ENCODE measurements around the gene RYR1. TPM values are rescaled to one million over a fixed set of nuclear protein-coding genes. Genes with fewer than 3 reads are reported as not detected.
A peak's percentile ranks its signal among the peaks of the same experiment; 100 is the strongest.

Gene RYR1
- total RNA-seq, 8 experiments from 2014 or later, result 1.4 to 4.7 (median 1.8) TPM

DNA sequence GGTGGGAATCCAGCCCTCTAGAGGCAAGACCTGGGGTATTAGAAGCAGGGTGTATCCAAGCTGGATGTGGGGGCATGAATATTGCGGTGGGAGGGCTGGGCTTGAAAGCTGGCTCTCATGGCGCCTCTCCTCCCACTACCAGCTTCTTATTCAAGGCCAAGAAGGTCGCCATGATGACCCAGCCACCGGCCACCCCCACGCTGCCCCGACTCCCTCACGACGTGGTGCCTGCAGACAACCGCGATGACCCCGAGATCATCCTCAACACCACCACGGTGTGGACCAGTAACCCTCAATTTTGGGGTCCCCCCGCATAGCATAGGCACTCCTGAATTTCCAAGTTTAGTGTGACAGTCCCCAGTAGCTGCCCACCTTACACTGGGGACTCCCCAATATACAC, 41.7 kb downstream of the RYR1 start:
- in situ Hi-C loops (cut with MboI; ENCODE audit: low pct_unique_long_range_greater_than_20kb in 2 of 9, low sequenced_read_pairs in 9 of 9, unreplicated experiment in 9 of 9), result no loop called here
- Histone ChIP-seq H3K27ac (no peak overlapping the region), H3K4me3 (no peak overlapping the region), H3K4me1 (replicated peaks in 1 of 2) (no peaks in the 10 kb centered on the region)
- ATAC-seq (replicated peaks in 6 of 8), result no peak
- WGBS, 10 experiments, result 50 to 95% (median 93%) methylated on average over 5 to 11 of the region's 13 CpGs; no CpG with 5 or more reads in 7 of the 10 experiments

DNA sequence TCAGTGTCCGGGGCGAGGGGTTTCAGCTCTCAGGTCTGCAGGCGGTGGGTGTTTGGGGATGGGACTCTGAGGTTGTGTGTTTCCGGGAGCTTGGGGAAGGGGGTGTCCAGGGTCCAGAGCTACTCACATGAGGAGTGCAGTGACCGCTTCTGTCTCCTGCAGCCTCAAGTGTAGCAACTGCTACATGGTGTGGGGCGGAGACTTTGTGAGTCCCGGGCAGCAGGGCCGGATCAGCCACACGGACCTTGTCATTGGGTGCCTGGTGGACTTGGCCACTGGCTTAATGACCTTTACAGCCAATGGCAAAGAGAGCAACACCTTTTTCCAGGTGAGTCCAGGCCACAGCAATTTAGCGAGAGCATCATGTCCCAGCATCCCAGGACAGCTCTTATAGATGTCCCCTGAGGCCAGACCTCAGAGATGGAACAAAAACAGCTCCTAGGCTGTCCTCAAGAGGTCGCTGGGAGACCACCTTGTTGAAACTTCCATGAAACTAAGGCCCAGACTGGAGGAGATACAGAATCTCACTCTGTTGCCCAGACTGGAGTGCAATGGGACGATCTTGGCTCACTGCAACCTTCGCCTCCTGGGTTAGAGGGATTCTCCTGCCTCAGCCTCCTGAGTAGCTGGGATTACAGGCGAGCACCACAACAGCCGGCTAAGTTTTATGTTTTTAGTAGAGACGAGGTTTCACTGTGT, 44.9 kb downstream of the RYR1 start:
- Histone ChIP-seq H3K4me3 (no peak overlapping the region), H3K27ac (no peak overlapping the region), H3K4me1 (replicated peaks in 1 of 2) (no peaks in the 10 kb centered on the region)
- in situ Hi-C loops (cut with MboI; ENCODE audit: low pct_unique_long_range_greater_than_20kb in 2 of 9, low sequenced_read_pairs in 9 of 9, unreplicated experiment in 9 of 9), result no loop called here
- peak in 3 of 8 experiments; percentile 38 to 86 (median 49) for ATAC-seq (replicated peaks in 6 of 8)
- WGBS, 10 experiments, result 0 to 100% (median 63%) methylated on average over 1 to 12 of the region's 16 CpGs; no CpG with 5 or more reads in 1 of the 10 experiments

DNA sequence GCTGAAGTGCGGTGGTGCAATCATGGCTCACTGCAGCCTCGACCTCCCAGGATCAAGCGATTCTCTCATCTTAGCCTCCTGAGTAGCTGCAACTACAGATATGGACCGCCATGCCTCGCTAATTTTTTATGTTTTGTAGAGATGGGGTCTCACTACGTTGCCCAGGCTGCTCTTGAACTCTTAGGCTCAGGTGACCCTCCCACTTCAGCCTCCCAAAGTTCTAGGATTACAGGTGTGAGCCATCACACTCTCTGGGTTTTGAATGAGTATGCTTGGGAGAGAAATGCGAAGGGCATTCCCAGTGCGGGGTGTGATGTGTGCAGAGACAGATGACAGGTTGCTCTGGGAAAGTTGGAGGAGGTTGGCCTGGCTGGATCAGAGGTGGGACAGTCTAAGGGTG, 49.0 kb downstream of the RYR1 start:
- no peak for ATAC-seq (replicated peaks in 6 of 8)
- Histone ChIP-seq H3K4me3 (no peak overlapping the region), H3K4me1 (replicated peaks in 1 of 2) (no peaks in the 10 kb centered on the region), H3K27ac (no peak overlapping the region)
- WGBS, 10 experiments, result 54 to 100% (median 75%) methylated on average over 1 to 4 of the region's 8 CpGs; no CpG with 5 or more reads in 2 of the 10 experiments
- in situ Hi-C loops (cut with MboI; ENCODE audit: low pct_unique_long_range_greater_than_20kb in 2 of 9, low sequenced_read_pairs in 9 of 9, unreplicated experiment in 9 of 9), result no loop called here

DNA sequence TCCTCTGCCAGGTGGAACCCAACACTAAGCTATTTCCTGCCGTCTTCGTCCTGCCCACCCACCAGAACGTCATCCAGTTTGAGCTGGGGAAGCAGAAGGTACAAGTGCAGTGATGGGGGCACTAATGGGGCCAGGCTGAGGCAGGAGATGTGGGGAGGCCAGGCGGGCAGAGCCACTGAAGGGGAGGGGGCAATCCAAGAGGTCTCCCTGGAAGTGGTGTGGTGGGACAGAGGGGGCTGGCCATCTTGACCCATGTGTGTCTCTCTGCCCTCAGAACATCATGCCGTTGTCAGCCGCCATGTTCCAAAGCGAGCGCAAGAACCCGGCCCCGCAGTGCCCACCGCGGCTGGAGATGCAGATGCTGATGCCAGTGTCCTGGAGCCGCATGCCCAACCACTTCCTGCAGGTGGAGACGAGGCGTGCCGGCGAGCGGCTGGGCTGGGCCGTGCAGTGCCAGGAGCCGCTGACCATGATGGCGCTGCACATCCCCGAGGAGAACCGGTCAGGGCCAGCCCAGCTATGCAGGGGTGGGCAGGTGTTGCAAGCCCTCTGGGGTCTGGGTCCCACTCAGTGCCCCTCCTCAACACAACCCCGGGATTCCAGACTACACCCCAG, 49.6 kb downstream of the RYR1 start:
- ATAC-seq (replicated peaks in 6 of 8), result no peak
- in situ Hi-C loops (cut with MboI; ENCODE audit: low pct_unique_long_range_greater_than_20kb in 2 of 9, low sequenced_read_pairs in 9 of 9, unreplicated experiment in 9 of 9), result no loop called here
- Histone ChIP-seq H3K27ac (no peak overlapping the region), H3K4me1 (replicated peaks in 1 of 2) (no peaks in the 10 kb centered on the region), H3K4me3 (no peak overlapping the region)
- WGBS, 10 experiments, result 83 to 100% (median 90%) methylated on average over 1 to 5 of the region's 24 CpGs; no CpG with 5 or more reads in 5 of the 10 experiments

DNA sequence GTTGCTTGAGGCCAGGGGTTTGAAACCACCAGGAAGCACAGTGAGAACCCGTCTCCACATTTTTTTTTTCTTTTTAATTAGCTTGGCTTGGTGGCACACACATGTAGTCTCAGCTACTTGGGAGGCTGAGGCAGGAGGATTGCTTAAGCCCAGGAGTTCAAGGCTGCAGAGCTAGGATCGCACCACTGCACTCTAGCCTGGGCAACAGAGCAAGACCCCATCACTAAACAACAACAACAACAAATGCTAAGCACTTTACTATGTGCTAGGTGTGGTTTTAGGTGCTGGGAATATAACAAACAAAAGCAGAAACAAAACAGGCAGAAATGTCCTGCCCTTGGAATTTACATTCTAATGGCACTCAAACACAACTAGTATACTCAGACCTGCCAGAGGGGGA, 51.3 kb downstream of the RYR1 start:
- no peak for ATAC-seq (replicated peaks in 6 of 8)
- H3K4me3 ChIP-seq, result no peak overlapping the region
- in situ Hi-C loops (cut with MboI; ENCODE audit: low pct_unique_long_range_greater_than_20kb in 2 of 9, low sequenced_read_pairs in 9 of 9, unreplicated experiment in 9 of 9), result no loop called here
- H3K4me1 ChIP-seq (replicated peaks in 1 of 2), result no peaks in the 10 kb centered on the region
- H3K27ac ChIP-seq, result no peak overlapping the region
- WGBS, 10 experiments, result 10 to 100% (median 85%) methylated on average over 1 to 2 of the region's 2 CpGs; no CpG with 5 or more reads in 4 of the 10 experiments

DNA sequence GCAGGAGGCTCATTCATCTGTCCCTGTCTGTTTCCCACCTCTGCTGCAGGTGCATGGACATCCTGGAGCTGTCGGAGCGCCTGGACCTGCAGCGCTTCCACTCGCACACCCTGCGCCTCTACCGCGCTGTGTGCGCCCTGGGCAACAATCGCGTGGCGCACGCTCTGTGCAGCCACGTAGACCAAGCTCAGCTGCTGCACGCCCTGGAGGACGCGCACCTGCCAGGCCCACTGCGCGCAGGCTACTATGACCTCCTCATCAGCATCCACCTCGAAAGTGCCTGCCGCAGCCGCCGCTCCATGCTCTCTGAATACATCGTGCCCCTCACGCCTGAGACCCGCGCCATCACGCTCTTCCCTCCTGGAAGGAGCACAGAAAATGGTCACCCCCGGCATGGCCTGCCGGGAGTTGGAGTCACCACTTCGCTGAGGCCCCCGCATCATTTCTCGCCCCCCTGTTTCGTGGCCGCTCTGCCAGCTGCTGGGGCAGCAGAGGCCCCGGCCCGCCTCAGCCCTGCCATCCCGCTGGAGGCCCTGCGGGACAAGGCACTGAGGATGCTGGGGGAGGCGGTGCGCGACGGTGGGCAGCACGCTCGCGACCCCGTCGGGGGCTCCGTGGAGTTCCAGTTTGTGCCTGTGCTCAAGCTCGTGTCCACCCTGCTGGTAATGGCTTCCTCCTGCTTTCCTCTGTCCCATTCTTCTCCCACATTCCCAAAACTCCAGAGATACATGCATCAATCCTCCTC, 52.2 kb downstream of the RYR1 start:
- H3K4me3 ChIP-seq, result no peak overlapping the region
- ATAC-seq (replicated peaks in 6 of 8), result no peak
- H3K4me1 ChIP-seq (replicated peaks in 1 of 2), result no peaks in the 10 kb centered on the region
- in situ Hi-C loops (cut with MboI; ENCODE audit: low pct_unique_long_range_greater_than_20kb in 2 of 9, low sequenced_read_pairs in 9 of 9, unreplicated experiment in 9 of 9), result no loop called here
- H3K27ac ChIP-seq, result no peak overlapping the region
- whole genome bisulfite sequencing, 10 experiments, result 20 to 100% (median 92%) methylated on average over 1 to 22 of the region's 49 CpGs; no CpG with 5 or more reads in 4 of the 10 experiments

DNA sequence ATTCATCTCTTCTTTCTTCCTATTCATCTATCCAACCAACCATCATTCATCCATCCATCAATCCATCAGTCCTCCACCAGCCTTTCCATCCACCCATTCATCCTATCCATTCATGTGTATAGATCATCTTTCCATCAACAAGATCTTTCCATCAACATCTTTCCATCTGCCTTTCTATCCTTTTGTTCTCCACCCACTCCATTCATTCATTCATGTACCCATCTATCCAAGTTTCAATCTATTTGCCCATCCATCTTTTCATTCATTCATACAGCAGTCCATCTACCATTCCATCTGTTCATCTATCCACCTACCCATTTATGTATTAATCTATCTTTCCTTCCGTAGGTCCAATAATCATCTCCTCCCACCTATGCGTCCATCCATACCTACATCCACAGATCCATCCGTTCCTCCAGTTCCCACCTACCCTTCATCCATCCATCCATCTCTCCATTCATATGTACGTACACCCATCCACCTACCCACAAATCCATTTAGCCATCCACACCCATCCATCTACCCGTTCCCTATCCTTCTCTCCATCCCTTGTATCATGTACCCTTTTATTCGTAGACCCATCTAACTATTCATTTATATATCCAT, 53.3 kb downstream of the RYR1 start:
- Histone ChIP-seq H3K4me1 (replicated peaks in 1 of 2) (no peaks in the 10 kb centered on the region), H3K4me3 (no peak overlapping the region), H3K27ac (no peak overlapping the region)
- in situ Hi-C loops (cut with MboI; ENCODE audit: low pct_unique_long_range_greater_than_20kb in 2 of 9, low sequenced_read_pairs in 9 of 9, unreplicated experiment in 9 of 9), result no loop called here
- 15 to 100% (median 90%) methylated on average over 1 to 6 of the region's 6 CpGs for WGBS, 10 experiments
- ATAC-seq (replicated peaks in 6 of 8), result no peak

DNA sequence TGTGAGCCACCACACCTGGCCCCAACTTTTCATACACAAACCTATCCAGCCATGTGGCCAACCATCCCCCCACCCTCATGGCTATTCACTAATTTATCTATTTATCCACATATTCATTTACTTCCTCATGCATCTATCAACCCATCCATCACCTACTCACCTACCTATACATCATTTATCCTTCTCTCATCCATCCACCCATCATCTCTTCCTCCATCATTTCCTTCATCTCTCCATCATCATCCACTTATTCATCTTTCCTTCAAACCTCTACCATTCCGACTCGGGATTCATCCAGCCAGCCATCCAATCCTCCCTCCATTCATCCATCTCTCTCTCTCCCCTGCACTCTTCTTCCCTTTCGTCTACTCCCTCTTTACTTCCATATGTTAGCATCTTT, 54.6 kb downstream of the RYR1 start:
- Histone ChIP-seq H3K4me3 (no peak overlapping the region), H3K4me1 (replicated peaks in 1 of 2) (no peaks in the 10 kb centered on the region), H3K27ac (no peak overlapping the region)
- in situ Hi-C loops (cut with MboI; ENCODE audit: low pct_unique_long_range_greater_than_20kb in 2 of 9, low sequenced_read_pairs in 9 of 9, unreplicated experiment in 9 of 9), result no loop called here
- no peak for ATAC-seq (replicated peaks in 6 of 8)
- 45 to 94% (median 90%) methylated on average over 2 to 3 of the region's 3 CpGs; no CpG with 5 or more reads in 1 of the 10 experiments for WGBS, 10 experiments

DNA sequence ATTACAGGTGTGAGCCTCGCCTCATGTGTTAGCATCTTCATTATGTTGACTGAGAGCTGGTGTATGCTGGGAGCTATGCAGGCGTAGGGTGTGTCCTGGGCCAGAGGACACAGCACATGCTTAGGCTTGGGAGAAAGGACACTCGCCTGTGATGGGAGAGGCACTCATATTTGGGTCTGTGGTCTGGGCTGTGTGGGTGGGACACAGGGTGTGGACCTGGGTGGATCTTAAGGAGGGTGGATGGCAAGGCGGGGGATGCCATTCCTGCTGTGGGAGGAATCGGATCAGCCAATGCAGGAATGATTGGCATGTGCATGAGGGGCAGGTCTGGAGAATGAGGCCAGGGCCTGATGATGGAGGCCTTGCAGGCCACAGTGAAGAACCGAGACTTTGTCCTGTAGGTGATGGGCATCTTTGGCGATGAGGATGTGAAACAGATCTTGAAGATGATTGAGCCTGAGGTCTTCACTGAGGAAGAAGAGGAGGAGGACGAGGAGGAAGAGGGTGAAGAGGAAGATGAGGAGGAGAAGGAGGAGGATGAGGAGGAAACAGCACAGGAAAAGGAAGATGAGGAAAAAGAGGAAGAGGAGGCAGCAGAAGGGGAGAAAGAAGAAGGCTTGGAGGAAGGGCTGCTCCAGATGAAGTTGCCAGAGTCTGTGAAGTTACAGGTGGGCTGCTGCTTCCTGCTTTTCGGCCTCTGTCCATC, 55.4 kb downstream of the RYR1 start:
- WGBS, 10 experiments, result 28 to 100% (median 88%) methylated on average over 2 to 8 of the region's 9 CpGs

DNA sequence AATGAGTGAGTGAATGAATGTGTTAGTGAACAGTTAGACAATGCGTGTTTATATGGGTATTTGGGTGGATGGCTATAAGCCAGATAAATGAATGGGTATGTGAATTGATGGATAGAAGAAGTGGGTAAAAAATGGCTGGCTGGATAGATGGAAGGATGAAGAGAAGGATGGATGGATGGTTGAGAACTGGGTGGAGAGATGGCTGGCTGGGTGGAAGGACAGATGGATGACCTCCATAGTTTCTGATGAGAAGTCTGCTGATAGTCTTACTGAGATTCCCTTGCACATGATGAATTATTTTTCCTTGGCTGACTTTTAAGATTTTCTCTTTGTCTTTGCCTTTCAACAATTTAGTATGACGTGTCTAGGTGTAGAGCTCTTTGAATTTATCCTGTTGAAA, 57.4 kb downstream of the RYR1 start:
- Histone ChIP-seq H3K4me1 (replicated peaks in 1 of 2) (no peaks in the 10 kb centered on the region), H3K27ac (no peak overlapping the region), H3K4me3 (no peak overlapping the region)
- ATAC-seq (replicated peaks in 6 of 8), result no peak
- in situ Hi-C loops (cut with MboI; ENCODE audit: low pct_unique_long_range_greater_than_20kb in 2 of 9, low sequenced_read_pairs in 9 of 9, unreplicated experiment in 9 of 9), result no loop called here
- 45 to 100% (median 90%) methylated on average over 1 to 2 of the region's 2 CpGs; no CpG with 5 or more reads in 2 of the 10 experiments for WGBS, 10 experiments

More for the DNA sequence above, 55.4 kb downstream of the RYR1 start:
- no peaks in the 10 kb centered on the region for H3K4me1 ChIP-seq (replicated peaks in 1 of 2)
- ATAC-seq (replicated peaks in 6 of 8), result peak in 3 of 8 experiments; percentile 56 to 92 (median 70)
- H3K27ac ChIP-seq, result no peak overlapping the region
- in situ Hi-C loops (cut with MboI; ENCODE audit: low pct_unique_long_range_greater_than_20kb in 2 of 9, low sequenced_read_pairs in 9 of 9, unreplicated experiment in 9 of 9), result no loop called here
- H3K4me3 ChIP-seq, result no peak overlapping the region

DNA sequence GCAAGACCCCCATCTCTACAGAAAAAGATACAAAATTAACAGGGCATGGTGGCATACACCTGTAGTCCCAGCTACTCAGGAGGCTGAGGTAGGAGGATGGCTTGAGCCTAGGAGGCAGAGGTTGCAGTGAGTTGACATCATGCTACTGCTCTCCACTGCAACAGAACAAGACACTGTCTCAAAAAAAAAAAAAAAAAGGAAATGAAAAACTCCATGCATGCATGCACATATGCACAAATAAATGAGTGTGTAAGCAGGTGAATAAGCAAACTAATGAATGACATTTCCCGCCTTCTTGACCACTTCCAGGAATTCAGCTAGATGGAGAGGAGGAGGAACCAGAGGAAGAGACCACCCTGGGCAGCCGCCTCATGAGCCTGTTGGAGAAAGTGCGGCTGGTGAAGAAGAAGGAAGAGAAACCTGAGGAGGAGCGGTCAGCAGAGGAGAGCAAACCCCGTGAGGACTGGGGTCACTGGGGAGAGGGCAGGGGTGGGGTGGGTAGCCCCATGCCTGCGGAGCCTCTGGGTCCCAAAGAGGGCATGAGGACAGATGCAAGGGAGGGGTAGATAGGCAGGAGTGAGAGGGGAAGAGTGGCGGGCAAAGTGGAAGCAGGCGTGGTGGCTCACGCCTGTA, 58.8 kb downstream of the RYR1 start:
- in situ Hi-C loops (cut with MboI; ENCODE audit: low pct_unique_long_range_greater_than_20kb in 2 of 9, low sequenced_read_pairs in 9 of 9, unreplicated experiment in 9 of 9), result no loop called here
- Histone ChIP-seq H3K27ac (no peak overlapping the region), H3K4me1 (replicated peaks in 1 of 2) (no peaks in the 10 kb centered on the region), H3K4me3 (no peak overlapping the region)
- 27 to 100% (median 69%) methylated on average over 1 to 5 of the region's 9 CpGs; no CpG with 5 or more reads in 2 of the 10 experiments for WGBS, 10 experiments
- ATAC-seq (replicated peaks in 6 of 8), result peak in 3 of 8 experiments; percentile 34 to 78 (median 61)

DNA sequence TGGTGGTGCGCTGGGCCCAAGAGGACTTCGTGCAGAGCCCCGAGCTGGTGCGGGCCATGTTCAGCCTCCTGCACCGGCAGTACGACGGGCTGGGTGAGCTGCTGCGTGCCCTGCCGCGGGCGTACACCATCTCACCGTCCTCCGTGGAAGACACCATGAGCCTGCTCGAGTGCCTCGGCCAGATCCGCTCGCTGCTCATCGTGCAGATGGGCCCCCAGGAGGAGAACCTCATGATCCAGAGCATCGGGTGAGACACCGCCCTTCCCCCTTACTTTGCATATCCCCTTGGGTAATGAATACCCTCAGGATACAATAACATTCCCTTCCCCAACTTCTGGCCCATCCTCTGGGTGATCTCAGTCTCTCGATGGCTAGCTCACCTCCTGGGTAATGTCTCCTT, 60.9 kb downstream of the RYR1 start:
- ATAC-seq (replicated peaks in 6 of 8), result no peak
- 20 to 85% (median 70%) methylated on average over 1 to 8 of the region's 21 CpGs; no CpG with 5 or more reads in 4 of the 10 experiments for WGBS, 10 experiments
- no peak overlapping the region for H3K4me3 ChIP-seq
- H3K4me1 ChIP-seq (replicated peaks in 1 of 2), result no peaks in the 10 kb centered on the region
- H3K27ac ChIP-seq, result no peak overlapping the region
- in situ Hi-C loops (cut with MboI; ENCODE audit: low pct_unique_long_range_greater_than_20kb in 2 of 9, low sequenced_read_pairs in 9 of 9, unreplicated experiment in 9 of 9), result no loop called here

Measured in motor neuron (in vitro differentiated cells).